ENCODE data around the gene KLHL35.

The KLHL35 gene

DNA sequence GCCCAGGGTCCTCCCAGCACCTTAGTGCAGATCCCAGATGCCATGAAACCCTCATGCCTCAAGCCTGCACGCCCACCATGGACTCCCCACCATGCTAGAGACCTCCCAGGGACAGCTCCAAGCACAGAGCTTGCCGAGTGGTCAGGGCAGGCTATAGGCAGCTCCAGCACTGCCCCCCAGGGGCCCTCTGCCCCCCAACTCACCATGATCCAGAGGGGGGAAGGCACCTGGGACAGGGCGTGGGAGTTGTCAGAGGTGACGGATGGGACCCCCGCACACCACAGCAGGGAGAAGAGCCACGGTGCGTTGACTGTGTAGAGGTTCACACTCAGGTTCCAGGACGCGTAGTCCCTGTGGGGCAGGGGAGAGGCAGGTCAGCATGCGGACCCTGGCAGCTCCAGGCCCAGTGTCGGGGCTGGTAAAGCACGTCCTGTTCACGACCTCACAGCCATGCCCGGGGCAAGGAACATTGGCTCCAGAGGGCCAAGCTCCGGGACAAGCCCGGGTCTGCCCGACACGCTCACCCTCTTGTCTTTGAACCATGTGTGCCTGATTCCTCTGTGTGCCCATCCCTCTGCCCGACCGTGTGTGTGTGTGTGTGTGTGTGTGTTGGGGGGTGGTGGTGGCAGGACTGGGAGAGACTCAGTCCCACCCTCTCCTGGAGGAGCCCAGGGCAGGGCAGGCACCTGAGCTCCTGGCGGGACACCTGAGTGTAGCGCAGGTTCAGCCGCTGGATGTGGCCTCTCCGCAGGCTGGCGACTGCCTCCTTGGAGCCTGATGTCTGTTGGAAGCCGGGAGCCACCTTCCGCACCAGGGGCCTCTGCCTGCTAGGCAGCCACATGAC, 8.2 kb upstream of the KLHL35 start:
- no peak for DNase-seq

DNA sequence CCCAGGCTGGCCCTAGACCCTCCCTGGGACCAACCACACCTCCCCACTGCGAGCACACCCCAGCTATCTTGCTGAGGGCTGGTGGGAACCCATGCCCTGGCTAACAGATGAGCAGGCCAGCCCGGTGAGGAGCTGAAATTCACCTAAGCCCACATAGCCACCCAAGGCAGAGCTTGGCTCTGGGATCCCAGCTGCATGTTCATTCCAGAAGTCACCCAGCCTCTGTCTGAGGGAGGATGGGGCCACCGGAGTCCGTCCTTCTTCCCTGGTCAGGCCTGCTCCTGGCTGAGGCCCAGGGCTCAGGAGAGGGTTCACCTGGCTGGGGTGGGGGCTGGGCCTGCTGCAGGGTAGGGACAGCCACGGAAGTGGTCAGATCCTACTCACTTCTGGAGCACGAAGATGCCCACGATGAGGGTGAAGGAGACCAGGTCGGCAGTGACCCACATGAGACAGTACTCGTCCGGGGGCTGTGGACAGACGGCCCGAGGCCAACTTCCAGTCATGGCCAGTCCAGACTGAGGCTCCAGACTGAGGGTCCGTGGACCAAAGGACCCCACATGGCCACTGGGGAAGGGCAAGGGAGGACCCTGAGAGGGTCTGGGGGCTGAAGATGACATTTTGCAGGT, 6.6 kb upstream of the KLHL35 start:
- no peak for DNase-seq

DNA sequence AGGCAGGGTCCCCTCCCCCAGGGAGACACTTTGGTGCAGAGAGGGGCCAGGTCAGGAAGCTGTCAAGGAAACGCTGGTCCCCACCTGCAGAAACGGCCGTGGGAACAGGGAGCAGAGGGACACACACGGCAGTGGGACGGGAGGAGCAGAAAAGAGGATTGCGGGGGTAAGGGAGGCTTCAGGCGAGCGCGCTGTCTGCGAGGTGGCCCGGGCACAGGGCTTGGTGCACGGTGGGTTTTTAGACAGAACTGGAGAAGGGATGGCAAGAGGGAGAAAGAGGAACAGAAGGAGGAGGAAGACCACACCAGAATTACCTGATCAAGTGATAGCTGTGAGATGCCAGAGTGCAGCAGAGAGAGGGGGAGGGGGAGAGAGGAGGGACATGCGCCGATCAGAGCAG, 6.0 kb upstream of the KLHL35 start:
- DNase-seq = no peak

DNA sequence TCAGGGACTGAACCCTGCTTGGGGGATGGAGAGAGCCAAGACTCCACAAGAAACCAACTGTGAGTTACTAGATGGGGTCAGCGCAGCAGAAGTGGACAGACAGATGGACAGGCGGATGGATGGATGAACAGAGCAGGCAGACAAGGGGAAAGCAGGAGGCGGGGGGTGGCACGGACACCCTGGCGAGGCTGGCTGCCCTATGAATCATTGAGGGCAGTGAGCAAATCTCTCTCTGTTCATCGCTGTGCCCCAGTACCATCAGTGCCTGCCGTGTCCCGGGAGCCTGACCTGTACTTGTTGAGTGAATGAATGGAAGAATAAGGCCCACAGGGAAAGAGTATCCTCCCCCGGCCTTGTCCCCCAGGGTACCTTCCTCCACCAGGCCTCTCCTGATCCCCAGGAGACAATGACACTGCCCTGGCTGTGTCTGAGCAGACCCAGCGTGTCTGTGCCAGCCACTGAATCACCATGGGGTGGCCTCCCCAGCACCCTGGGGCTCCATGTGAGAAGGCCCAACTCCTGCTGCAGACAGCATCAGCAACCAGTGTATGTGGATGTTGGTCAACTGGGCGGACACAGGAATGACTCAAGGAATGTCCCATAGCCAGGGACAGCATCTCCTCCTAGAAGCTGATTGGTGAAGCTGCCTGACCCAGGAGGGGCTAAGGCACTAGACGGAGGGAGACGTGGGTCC, 5.1 kb upstream of the KLHL35 start:
- no peak for DNase-seq

DNA sequence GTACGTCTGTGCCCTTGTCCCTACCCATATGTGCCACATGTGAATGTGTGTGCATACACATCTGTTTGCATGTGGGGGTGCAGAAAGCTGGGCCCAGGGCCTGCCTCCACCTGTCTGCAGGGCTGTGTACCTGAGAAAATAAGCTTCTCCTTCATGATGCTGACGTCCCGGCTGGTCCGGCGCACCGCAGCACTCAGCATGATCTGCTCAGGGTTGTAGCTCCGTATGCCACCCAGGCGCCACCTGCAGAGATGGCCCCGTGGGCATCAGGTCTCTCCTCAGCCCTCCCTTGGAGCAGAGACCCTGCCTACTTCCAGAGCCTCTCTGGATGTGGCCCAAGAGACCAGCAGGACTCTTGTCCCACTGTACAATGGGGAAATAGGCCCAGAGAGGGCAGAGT, 3.8 kb upstream of the KLHL35 start:
- DNase-seq = no peak

DNA sequence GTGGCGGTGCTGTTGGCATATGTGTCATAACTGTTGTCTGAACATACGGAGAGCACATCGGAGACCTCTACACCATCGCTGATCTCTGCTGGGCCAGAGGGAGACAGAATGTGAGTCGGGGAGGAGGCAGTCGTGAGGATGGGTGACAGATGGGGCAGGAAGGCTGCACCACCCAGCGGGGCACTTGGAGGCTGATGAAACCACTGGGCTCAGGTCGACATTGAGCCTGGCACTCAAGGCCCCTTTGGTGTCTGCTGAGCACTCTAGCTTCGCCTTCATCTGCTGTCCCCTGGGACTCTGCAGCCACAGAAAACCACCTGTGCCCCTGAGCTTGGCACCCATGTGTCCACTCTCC, 2.5 kb upstream of the KLHL35 start:
- no peak for DNase-seq

DNA sequence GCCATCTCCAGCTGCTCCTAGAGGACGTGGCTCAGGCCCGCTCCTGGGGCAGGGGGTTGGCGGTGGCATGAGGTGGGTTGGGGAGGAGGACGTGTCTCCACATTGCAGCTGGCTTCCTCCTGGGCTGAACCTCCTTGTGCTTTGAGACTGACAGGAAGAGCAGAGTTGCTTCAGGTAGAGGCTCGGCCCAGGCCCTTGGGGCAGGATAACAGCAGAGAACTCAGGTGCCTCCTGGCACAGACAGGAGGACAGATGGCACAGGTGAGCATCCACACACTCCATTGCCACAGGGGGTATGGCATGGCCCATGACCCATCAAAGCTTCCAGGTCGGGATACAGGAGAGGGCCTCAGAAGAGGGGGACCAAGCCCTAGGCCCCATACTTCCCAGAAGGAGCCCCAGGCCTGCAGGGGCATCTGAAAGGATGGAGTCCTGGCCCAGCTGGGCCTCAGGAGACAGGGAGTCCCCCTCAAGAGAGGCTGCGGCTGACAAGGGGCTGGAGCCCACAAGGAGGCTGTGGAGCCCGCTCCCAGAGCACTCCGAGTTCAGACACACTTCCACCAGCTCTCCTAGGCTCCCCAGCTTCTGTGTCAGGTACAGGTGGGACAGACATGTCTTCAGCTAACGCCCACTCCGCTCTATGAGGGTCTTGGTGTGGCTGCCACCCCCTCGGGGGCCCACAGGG, 2.0 kb upstream of the KLHL35 start:
- no peak for DNase-seq

DNA sequence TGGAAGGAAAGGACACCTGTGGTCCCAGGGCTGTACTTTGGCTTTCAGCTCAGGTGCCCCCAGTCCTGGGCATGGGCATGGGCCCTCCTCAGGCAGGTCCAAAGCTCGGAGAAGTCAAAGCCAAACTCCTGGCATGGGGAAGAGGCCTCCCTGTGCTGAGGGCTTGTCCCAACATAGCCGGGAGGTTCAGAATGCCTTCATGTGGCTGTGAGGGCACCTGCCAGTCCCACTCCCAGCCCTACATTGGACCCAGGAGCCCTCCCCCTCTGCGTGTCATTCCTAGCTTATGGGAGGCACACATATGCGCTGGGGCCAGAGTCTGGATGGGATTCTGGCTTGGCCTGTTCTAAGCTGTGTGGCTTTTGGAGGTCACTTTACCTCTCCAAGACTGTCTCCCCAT, 1.0 kb upstream of the KLHL35 start:
- no peak for DNase-seq

DNA sequence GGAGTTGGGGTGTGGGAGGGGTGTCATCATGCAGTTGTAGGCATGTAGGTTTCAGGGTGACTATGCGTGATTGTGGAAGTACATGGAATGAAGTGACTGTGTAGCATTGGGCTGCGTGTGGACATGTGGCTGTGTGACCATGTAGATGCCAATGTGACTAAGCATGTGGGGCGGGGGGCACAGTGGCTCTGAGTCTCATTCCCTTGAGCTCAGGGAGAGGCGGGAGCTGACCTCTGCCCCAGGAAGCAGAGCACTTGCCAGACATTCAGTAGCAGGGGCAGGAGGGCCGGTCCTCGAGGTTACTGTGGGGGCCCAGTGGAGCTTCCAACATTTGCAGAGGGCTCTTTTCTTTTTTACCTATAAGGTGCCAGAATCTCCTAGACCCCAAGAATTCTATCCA, 440 bp upstream of the KLHL35 start:
- DNase-seq = no peak

DNA sequence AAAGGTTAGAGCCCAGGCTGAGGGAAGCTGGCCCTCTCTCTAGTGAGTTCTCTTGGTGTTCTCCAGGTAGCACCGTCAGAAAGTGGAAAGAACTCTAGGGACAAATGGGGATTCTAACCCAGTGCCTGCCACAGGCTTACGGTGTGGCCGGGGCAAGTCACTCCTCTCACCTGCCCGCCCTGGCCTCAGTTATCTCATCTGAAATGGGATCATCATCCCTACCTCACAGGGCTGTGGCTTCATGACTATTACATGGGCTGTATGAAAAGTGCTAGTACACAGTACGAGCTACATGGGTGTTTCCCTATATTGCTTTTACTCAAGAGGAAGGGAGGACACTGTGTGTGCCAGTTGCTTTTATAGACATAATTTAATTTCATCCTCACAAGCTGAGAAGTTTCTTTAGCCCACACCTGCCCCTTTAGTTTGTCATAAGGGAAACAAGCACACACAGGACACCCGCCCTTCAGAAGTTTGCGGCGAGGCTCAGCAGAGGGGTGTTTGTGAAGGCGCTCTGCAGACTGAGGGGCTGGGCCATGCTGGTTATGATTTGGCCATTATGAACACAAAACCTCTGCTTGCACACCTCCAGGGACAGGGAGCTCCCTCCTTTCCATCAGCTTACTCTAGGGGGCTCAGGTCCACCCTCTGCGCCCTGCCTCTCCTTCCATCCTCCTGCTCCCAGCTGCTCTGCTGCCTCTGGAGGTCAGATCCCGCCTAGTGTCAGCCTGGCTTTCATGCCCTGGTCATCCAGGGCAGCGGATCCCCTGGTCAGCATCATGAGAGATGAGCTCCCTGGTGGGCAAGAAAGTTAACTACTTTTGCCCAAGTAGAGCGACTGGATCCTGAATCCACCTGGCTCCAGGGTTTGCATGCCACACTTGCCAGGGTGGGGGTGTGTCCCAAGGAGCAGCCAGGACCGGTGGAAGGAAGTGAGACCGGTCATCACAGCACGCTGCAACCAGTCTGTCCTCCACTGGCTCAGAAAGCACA, 1.2 kb downstream of the KLHL35 start:
- no peak for DNase-seq

DNA sequence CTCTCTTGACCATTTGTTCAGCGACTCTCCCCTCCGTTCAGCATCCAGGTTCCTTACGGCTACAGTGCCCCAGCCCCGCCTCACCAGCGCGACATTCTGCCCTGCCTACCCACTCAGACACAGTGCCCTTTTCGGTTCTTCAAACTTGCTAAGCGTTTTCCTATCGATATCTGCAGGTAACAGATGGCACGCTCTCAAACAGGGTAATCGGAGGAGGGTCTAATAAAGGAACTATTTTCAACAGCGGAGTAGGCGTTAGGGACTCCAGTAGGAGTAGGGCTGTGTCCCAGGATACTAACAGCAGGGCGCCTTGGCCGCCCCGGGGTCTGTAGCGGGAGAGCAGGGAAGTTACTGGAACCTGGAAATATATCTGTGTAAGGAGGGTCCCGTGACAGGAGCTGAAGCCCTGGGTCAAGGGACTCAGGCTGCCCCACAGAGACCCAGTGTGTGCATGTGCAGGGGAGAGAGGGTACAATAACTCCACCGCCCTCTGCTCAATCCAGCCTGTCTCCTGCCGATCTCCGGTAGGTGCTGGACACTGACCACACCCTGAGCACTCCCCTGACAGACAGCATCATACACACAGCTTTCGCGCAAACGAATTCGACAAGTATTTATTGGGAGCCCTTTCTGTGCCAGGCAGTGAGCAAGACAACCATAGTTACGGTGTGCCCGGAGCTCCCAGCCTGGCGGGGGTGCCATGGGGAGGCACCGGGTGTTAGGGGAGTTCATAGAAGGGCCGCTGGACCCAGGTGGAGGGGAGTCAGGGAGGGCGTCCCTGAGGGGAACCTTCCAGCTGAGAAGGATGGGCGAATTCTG, 2.1 kb downstream of the KLHL35 start:
- no peak for DNase-seq

DNA sequence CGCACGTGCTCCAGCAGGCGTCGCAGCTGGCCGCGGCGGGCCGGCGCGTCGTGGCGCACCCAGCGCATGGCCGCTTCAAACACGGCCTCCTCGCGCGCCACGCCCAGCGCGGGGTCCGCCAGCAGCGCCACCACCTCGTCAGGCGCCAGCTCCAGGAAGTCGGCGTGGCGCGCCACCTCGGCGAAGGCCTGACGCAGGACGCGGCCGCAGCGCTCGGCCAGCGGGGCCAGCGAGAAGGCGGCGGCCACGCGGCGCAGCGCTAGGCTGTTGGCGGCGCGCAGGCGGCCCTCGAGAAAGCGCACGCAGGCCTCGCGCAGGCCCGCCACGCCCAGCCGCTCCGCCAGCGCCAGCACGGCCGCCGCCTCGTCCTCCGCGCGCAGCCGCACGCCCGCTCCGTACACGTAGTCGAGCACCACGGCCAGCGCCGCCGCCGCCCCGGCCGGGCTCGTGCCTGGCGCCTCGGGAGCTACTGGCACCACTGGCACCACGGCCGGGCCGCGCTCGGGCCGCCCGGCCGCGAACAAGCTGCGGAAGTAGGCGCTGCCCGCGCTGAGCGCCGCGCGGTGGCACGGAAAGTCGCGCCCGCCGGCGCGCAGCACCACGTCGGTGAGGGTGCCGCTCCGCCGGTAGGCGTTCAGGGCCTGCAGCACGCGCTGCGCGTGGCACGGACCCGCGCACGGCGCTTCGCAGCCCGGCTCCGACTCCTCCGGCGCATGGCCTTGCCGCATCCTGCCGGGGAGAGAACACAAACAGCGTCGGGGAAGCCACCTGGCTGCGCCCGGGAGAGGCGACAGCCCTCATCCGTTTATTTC, 2.9 kb downstream of the KLHL35 start:
- peak; percentile 19 for DNase-seq

DNA sequence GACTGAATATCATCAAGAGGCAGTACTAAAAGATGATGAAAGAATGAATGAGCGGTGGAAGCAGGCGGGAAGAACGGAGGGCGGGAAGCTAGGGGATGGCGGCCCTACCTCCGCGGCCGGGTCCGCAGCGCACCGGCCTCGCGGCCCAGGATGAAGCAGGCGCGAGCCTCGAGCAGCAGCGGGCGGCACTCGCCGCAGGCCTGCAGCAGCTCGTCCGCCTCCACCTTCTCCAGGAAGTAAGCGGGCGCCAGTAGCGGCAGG, 3.4 kb downstream of the KLHL35 start:
- no peak for DNase-seq

DNA sequence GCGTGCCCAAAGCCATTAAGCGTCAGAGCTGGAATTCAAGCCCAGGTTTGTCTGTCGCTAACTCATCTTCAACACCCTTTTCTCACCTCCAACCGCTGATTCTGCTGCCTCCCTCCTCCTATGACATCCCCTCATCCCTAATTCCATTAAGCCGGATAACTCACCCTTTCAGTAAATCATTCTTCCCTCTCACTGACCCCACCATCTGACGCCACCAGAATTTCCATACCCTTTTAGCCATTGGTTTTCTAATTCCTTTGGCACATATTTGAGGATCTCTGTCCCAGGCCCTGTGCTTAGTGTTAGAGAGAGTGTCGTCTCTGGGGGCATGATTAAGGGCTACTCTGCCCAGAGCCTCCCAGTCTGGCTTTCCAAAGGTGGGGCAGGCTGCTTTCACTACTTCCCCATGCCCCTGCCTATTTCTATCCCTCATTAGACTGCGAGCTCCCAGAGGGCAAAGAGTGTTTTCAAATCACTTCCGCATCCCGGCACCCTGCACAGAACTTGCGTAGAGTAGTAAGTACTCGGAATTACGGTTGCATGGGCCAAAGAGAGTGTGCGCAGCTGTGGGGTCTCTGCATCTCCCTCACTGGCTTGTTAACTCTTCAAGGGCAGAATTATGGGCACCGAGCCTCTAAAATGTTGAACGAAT, 3.9 kb downstream of the KLHL35 start:
- no peak for DNase-seq

DNA sequence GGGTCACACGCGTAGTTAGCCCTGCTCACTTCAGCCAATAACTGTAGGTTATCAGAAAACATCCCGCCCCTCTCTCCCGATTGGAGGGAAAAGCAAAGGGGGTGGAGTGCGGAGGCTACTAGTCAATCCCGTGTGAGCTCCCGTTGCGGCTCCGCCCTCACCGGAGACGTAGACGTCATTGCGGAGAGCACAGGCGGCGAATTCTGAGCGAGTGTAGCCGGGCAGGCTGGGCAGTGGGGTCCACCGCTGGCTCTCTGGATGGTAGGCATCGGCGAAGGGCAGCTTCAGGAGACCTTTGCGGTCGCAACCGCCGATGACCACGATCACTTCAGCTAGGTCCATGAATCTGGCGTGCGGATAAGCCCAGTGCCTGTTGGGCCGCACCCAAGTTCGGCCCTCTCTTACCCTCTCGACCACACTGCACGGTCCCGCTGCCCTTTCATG, 4.7 kb downstream of the KLHL35 start:
- DNase-seq = peak; percentile 59

DNA sequence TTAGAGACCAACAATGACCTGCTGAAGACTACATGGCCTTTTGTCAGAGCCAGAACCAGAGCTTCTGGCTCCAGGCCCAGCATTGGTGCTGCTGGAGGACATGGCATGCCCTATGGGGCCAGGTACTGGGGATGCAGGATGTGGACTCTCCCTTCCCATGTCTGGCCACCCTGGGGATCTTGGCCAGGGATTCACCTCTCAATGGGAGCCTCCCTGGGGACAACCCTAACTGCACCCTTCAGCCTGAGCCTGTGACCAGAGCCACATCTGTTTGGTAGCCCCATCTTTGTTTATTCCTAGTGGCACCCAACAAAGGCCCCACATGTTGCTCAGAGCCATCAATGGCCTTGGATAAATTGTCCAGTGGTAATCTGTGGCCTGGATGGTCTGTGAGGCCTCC, 5.8 kb downstream of the KLHL35 start:
- DNase-seq = no peak

DNA sequence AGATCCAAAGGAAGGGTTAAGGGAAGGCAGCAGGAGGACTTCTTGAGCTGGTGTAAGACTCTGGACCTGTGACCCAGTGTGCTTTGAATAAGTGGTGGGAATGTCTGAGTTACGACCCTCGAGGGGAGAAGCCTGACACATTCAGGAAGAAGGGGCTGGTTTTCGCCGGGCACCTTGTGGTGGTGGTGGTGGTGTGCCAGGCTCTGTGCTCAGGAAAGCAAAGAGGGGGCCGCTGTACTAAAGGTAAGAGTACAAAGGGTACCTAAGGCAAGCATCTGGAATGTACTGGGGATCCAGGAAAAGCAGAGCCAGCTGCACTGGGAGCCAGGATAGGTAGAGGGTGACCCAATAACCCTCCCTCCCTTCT, 6.3 kb downstream of the KLHL35 start:
- no peak for DNase-seq

DNA sequence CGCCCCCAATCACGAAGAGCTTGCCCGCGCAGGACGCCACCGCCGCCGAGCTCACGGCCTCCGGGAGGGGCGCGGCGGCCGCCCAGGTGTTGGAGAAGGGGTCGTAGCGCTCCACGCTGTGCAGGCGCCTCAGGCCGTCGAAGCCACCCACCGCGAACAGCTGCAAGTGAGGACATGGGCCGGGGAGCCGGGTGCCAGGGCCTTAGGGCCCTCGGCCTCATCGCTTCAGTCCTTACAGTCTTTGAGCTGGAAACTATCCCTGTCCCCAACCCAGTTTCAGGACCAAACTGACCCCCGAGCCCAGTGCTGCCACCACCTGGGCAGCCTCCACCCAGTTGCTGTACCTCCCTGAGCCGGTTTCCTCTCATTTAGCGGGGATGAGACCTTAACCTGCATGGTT, 7.6 kb downstream of the KLHL35 start:
- no peak for DNase-seq

DNA sequence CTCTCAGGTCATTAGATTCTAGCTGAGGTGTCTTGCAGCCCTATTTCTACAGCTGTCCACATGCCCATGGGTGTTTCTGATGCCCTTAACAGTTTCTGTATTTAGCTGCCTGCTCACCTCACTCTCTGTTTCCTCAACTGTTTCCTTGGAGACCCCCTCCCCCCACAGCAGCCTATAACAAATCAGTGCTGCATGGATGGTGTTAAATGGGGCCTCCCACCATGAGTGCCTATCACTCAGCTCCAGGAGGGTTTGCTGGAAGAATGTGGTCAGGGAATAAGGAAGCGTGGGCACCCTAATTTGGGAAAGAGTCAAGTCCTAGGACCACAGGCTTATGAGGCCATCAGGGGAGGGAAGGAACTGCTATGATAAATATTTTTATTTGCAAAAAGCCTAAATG, 8.6 kb downstream of the KLHL35 start:
- no peak for DNase-seq

DNA sequence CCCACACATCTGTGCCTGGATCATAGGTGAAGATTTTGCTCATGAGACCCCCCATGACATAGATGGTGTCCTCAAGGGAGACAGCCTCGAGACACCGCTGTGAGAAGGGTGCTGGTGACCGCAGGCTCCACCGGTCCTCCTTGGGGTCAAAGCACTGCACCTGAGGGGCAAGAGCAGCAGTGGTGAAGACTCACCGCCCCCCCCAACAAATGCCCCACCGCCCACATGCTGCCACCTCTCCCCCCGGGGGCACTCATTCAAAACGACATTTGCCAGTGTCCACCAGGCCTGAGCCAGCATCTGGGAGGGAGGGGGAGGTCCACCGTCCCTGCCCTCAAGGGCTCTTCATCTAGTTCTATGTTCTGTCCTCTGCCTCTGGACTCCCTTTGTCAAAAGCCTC, 9.3 kb downstream of the KLHL35 start:
- no peak for DNase-seq
